ENCODE measurements around the gene HOXB9. TPM values are rescaled to one million over a fixed set of nuclear protein-coding genes. Genes with fewer than 3 reads are reported as not detected.

The HOXB9 gene
- total RNA-seq, 6 experiments from 2014 or later: not detected

- peaks cover 10% of the 10 kb centered on the region for H3K4me1 Mint-ChIP-seq (ENCODE audit: low read depth)
- no peak for DNase-seq
- H3K4me3 Mint-ChIP-seq: no peak overlapping the region
- no peak overlapping the region for H3K27ac Mint-ChIP-seq
- H3K9me3 Mint-ChIP-seq: no peaks in the 10 kb centered on the region
- no peaks in the 10 kb centered on the region for H3K36me3 Mint-ChIP-seq (ENCODE audit: low read depth)
- peaks cover 90% of the 10 kb centered on the region for H3K27me3 Mint-ChIP-seq (ENCODE audit: insufficient read depth)
- TF ChIP-seq CTCF (IDR thresholded peaks at IDR 0.05): no peak
Measured at GRCh38 chr17:48641541-48642058, 15.4 kb upstream of the HOXB9 start.

DNA sequence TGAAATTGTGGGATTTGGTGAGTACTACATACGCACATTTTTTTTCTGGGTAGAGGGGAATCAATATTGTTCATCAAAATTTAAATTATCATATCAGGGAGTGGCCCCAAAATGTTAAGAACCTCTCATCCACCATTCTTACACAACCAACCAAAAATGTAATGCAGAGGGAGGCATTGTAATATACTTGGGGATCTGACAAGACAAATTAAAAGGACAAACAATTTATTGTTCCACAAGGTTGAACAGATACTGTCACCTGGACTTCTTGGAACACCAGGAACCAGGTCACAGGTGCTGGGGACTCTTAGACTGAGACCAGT is 14.7 kb upstream of the HOXB9 start:
- Mint-ChIP-seq H3K4me1 (ENCODE audit: low read depth) (peaks cover 10% of the 10 kb centered on the region), H3K36me3 (ENCODE audit: low read depth) (no peaks in the 10 kb centered on the region), H3K27me3 (ENCODE audit: insufficient read depth) (peaks cover 92% of the 10 kb centered on the region), H3K4me3 (no peak overlapping the region), H3K9me3 (no peaks in the 10 kb centered on the region), H3K27ac (no peak overlapping the region)
- DNase-seq: no peak
- TF ChIP-seq CTCF (IDR thresholded peaks at IDR 0.05): no peak

- Mint-ChIP-seq H3K4me3 (no peak overlapping the region), H3K9me3 (no peaks in the 10 kb centered on the region), H3K27me3 (ENCODE audit: insufficient read depth) (peaks cover 93% of the 10 kb centered on the region), H3K27ac (no peak overlapping the region), H3K36me3 (ENCODE audit: low read depth) (no peaks in the 10 kb centered on the region), H3K4me1 (ENCODE audit: low read depth) (peaks cover 10% of the 10 kb centered on the region)
- TF ChIP-seq CTCF (IDR thresholded peaks at IDR 0.05): no peak
- DNase-seq: no peak
Measured at GRCh38 chr17:48639982-48640857, 14.1 kb upstream of the HOXB9 start.

DNA sequence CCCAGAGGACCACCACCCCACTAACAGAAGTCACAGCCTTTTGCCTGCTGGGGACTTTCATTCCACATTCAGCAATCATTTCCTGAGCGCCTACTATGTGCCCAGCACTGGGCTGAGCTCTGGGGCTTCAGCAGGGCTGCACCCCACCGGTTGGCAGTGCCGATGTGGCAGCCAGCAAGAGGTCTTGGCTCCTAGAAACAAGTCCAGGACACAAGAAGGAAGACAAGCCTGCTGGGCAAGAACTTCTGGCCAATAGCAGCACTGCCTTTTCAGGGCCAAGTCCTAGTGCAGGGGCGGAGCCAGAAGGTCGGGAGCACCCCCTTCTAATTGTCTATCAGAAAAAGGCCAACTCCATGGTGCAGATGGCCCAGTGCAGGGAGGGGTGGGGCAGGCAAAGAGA is 13.0 kb upstream of the HOXB9 start:
- TF ChIP-seq CTCF (IDR thresholded peaks at IDR 0.05): no peak
- H3K27me3 Mint-ChIP-seq (ENCODE audit: insufficient read depth): peaks cover 93% of the 10 kb centered on the region
- H3K36me3 Mint-ChIP-seq (ENCODE audit: low read depth): no peaks in the 10 kb centered on the region
- H3K4me1 Mint-ChIP-seq (ENCODE audit: low read depth): peaks cover 10% of the 10 kb centered on the region
- H3K27ac Mint-ChIP-seq: no peak overlapping the region
- H3K9me3 Mint-ChIP-seq: no peaks in the 10 kb centered on the region
- no peak overlapping the region for H3K4me3 Mint-ChIP-seq
- DNase-seq: no peak

DNA sequence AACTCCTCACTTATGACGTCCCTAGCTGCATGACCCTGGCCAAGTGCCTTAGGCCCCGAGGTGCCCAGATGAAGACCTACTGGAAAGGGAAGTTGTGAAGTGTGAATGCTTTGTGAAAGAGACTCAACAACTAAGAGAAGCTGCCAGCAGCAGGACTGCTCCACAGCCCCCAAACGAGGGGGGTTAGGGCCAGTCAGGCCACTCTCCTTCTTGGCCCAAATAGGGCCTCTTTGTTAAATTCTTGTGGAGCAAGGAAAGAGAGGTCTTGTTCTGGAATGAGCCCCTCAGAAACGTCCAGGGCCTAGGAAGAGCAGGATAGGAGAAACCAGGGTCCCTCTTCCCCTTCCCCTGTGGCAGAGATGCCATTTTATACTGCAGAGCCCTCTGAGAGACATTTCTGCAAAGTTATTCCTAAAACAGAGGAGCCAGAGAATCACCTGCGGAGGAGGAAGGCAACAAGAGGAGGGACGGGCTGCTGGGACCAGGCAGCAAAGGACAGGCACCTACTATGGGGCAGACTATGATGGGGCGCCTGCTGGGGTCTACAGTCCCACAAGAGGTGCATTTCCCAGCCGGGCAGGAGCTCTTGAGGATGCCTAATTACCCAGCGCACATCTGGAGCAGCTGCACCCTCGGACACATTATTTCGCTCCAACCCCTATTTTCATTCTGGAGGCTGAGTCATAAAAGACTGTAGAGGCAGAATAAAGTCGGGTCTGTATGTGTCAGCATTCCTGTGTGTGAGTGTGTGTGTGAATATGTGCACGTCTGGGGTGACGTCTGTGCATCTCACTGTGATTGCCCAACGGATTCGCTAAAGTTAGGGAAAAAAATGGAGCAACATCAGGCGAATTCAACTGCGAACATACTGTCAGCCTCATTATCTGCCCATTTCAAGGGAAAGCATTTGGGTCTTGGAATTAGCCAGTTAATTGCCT is 11.4 kb upstream of the HOXB9 start:
- H3K27ac Mint-ChIP-seq: no peak overlapping the region
- peaks cover 86% of the 10 kb centered on the region for H3K27me3 Mint-ChIP-seq (ENCODE audit: insufficient read depth)
- H3K9me3 Mint-ChIP-seq: no peaks in the 10 kb centered on the region
- no peak overlapping the region for H3K4me3 Mint-ChIP-seq
- H3K4me1 Mint-ChIP-seq (ENCODE audit: low read depth): peaks cover 10% of the 10 kb centered on the region
- no peaks in the 10 kb centered on the region for H3K36me3 Mint-ChIP-seq (ENCODE audit: low read depth)
- no peak for TF ChIP-seq CTCF (IDR thresholded peaks at IDR 0.05)
- DNase-seq: peak; percentile 82
